Measurements from ENCODE around the gene DNAAF9.

The DNAAF9 gene

GRCh38 chr20:3377644-3378043 is 29.8 kb downstream of the DNAAF9 start:
- no peak for DNase-seq (ENCODE audit: low read depth in 2 of 2)

DNA sequence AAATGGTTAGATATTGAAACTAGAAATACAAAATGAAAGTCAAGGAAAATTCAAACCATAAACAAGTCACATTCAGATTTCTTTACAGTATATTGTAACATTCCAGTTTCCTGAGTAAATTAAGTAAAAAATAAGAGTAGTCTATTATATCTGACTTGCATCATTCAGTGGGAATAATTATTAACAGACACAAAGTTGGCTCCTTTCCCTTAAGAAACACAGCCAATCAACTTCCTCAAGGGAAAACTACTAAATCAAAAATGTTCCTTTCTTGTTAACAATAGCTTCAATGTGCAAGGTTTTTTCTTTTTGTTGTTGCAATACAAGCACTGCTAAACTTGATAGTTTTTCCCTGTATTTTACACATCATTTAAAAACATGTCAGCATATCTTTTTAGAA is 33.2 kb downstream of the DNAAF9 start:
- no peak for DNase-seq (ENCODE audit: low read depth in 2 of 2)

DNA sequence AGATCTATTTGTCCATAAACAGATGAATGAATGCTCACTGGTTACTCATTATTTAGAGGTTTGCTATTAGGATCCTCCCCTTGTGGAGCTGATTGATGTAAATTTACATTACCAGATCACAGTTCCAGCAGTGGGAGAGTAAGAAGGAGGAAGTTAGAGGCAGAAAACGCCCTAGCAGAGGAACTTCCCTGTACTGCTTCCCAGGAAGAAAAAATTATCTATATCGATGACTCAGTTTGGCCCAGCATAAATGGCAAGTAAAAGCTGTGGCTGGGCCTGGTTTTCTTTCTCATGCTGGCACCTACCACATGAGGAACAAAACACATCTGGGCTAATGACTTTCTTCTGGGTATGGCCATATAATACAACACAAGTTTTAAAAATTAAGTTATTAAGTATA is 35.7 kb downstream of the DNAAF9 start:
- no peak for DNase-seq (ENCODE audit: low read depth in 2 of 2)

DNA sequence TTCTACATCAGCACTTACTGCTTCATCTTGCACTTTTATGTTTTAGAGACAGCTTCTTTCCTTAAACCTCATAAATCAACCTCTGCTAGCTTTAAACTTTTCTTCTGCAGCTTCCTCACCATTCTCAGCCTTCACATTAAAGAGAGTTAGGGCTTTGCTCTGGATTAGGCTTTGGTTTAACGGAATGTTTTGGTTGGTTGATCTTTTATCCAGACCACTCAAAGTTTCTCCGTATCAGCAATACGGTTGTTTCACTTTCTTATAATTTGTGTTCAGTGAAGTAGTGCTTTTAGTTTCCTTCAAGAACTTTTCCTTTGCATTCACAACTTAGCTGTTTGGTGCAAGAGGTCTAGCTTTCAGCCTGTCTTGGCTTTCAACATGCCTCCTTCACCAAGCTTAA is 40.4 kb downstream of the DNAAF9 start:
- no peak for DNase-seq (ENCODE audit: low read depth in 2 of 2)

DNA sequence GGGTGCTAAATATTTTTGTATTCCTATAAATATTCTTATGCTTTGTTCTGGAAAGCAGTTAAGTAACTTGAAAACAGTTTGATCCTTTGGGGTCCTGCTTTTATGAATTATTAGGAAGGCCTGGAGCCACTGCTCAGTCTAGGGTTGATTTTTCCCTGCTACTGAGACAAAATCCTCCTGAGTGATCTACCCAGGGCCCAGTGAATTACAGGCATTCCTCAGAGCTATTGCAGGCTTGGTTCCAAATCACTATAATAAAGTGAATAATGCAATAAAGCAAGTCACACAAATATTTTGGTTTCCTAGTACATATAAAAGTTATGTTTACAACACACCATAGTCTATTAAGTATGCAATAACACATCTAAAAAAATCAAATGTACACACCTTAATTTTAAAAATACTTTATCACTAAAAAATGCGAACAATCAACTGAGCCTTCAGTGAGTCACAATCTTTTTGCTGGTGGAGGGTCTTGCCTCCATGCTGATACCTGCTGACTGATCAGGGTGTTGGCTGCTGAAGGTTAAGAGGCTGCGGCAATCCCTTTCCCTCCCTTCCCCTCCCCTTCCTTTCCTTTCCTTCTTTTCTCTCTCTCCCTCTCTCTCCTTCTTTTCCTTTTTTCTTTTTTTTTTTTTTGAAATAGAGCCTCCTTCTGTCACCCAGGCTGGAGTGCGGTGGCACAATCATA is 43.0 kb downstream of the DNAAF9 start:
- no peak for DNase-seq (ENCODE audit: low read depth in 2 of 2)

DNA sequence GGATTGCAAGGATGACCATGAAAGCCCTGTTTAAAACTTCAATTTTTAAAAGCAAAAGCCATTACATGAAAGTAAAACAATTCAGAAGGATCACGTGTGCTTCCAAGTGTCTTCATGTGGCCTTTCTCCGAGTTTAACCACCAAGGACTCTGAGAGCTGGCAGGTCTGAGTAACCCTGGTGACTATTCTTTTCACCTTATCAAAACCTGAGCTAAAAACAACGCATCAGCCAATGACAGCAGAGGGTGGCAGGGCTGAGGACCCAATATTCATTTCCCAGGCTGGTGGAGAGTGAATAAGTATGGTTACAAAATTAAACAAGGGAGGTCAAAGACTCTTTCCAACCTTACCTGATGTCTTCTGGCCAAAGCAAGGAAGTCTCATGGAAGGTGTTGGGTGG is 46.7 kb downstream of the DNAAF9 start:
- DNase-seq (ENCODE audit: low read depth in 2 of 2) = no peak

DNA sequence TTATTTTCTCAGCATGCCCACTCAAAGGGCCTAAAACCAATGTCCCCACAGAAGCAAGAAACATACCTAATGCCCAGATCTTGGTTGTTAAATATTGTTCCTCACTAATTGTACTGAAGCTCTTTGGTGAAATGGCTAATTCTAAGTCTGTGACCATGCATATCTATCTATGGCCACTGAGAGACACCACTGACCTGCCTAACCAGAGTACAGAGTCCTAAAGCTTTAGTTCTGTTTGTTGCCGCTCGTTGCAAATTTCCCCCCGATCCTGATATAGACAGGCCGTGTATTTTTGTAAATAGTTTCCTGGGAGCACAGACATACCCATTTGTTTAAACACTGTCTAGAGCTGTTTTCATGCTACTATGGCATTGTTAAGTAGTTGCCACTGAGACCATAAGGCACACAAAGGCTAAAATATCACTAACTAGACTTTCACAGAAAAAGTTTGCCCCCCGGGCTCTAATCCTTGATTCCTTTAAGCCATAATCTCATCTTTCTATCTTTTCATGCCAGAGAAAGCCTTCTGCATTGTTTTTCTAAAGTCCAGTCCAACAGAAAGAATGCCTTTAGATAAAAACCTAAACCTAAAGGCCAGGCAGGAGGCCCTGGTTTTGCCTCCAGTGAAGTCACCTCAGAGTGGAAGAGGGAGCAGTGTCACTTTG is 48.7 kb downstream of the DNAAF9 start:
- no peak for DNase-seq (ENCODE audit: low read depth in 2 of 2)

All from stimulated activated CD8-positive, alpha-beta memory T cell treated with anti-CD3 and anti-CD28 coated beads, Interleukin-2, amount 100 ng/mL, for 48 hours (primary cell).